Measurements from ENCODE around the gene NFE2L3.

DNA sequence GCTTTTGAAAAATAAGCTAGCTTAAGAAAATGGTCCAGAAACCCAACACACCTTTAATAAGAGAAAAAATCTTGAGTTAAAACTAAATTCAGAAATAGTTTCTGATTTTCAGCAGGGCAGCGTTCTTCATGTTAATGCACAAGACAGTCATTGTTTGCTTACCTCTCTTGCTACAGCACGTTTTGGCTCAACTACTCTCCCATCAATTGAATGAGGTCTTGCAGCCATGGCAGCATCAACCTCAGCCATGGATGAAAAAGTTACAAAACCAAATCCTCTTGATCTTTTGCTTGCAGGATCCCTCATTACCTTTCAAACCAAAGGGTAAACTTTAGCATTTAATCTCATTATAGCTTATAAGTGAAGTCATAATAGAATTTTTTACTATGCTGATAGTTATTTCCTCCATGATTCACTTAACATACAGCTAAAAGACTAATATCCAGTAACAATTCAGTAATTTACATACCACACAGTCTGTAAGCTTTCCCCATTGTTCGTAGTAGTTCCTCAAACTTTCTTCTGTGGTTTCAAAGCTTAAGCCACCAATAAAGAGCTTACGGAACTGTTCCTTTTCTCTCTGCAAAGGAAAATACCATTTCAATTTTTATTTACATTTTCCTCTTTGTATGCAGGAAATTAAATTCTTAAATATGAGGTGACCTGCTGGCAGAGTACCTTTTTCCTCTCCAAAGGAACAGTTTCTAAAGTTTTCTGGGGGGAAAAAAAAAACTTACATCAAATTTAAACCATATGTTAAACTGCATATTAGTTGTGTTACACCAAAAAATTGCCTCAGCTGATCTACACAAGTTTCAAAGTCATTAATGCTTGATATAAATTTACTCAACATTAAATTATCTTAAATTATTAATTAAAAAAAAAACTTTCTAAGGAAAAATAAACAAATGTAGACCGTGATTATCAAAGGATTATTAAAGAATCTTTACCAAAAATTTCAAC is 45.4 kb downstream of the NFE2L3 start:
- TF ChIP-seq, protein P1, sequence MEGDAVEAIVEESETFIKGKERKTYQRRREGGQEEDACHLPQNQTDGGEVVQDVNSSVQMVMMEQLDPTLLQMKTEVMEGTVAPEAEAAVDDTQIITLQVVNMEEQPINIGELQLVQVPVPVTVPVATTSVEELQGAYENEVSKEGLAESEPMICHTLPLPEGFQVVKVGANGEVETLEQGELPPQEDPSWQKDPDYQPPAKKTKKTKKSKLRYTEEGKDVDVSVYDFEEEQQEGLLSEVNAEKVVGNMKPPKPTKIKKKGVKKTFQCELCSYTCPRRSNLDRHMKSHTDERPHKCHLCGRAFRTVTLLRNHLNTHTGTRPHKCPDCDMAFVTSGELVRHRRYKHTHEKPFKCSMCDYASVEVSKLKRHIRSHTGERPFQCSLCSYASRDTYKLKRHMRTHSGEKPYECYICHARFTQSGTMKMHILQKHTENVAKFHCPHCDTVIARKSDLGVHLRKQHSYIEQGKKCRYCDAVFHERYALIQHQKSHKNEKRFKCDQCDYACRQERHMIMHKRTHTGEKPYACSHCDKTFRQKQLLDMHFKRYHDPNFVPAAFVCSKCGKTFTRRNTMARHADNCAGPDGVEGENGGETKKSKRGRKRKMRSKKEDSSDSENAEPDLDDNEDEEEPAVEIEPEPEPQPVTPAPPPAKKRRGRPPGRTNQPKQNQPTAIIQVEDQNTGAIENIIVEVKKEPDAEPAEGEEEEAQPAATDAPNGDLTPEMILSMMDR (IDR thresholded peaks at IDR 0.05; ENCODE audit: extremely low read depth in 1 of 2, insufficient read depth in 1 of 2, low read depth in 1 of 2, low read length in 2 of 2) = no peak
- TF ChIP-seq, protein P2, sequence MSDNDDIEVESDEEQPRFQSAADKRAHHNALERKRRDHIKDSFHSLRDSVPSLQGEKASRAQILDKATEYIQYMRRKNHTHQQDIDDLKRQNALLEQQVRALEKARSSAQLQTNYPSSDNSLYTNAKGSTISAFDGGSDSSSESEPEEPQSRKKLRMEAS (IDR thresholded peaks at IDR 0.05; ENCODE audit: insufficient read depth, insufficient read length) = no peak
- TF ChIP-seq POLR2A (IDR thresholded peaks at IDR 0.05; ENCODE audit: low read depth, low read length) = no peak
- TF ChIP-seq GATA2 (IDR thresholded peaks at IDR 0.05; ENCODE audit: insufficient read depth, insufficient read length, low read depth, low read length) = no peak
- no peak for TF ChIP-seq EZH2 (IDR thresholded peaks at IDR 0.05; ENCODE audit: borderline replicate concordance, low read depth, low read length, severe bottlenecking)
- no peak for TF ChIP-seq POLR2AphosphoS5 (IDR thresholded peaks at IDR 0.05; ENCODE audit: insufficient read depth, low read depth, low read length)

All from endothelial cell of umbilical vein (primary cell).